ENCODE measurements around the gene PCBP1. TPM values are rescaled to one million over a fixed set of nuclear protein-coding genes. Genes with fewer than 3 reads are reported as not detected.

PCBP1 gene
- polyA plus RNA-seq, 1 of the 3 experiments (the other 2 are of a cell fraction), result 94.0 TPM

- TF ChIP-seq TCF12 (IDR thresholded peaks at IDR 0.05) (peak; percentile 17; the same call in 1 of the 2 replicates), NRF1 (IDR thresholded peaks at IDR 0.05; ENCODE audit: low read depth, low read length) (peak; percentile 80)
Measured at GRCh38 chr2:70086838-70087701, at the start of gene PCBP1 (continued).

GRCh38 chr2:70039366-70039765, 47.9 kb upstream of the PCBP1 start:
- H3K27me3 ChIP-seq (ENCODE audit: insufficient read depth), result no peaks in the 10 kb centered on the region

More at GRCh38 chr2:70039366-70039765, 47.9 kb upstream of the PCBP1 start:
- Histone ChIP-seq H4K20me1 (ENCODE audit: insufficient read depth) (no peaks in the 10 kb centered on the region), H3F3A (replicated peaks; ENCODE audit: insufficient read depth) (peaks cover 16% of the 10 kb centered on the region), H3K9me3 (no peaks in the 10 kb centered on the region), H3K4me2 (no peak overlapping the region), H3K9ac (no peak overlapping the region), H3K79me2 (ENCODE audit: insufficient read depth) (no peaks in the 10 kb centered on the region), H3K4me3 (ENCODE audit: low read depth in 2 of 2, low read length in 1 of 2) (no peak overlapping the region), H3K27ac (ENCODE audit: low read depth in 2 of 2, low read length in 1 of 2) (no peak overlapping the region), H2AFZ (ENCODE audit: low read depth) (no peak overlapping the region), H3K4me1 (ENCODE audit: control insufficient read depth in 1 of 2, insufficient read depth in 2 of 2, low read depth in 1 of 2, low read length in 1 of 2) (peaks cover 8 to 27% of the 10 kb centered on the region in 2 experiments; a peak in 3 of 4 replicates), H3K36me3 (replicated peaks in 1 of 2; ENCODE audit: control insufficient read depth in 1 of 2, insufficient read depth in 2 of 2, low read length in 1 of 2) (no peaks in the 10 kb centered on the region), H3K9me2 (no peaks in the 10 kb centered on the region)
- 70% methylated on average over 2 of the region's 2 CpGs for WGBS (ENCODE audit: low lambda C conversion rate)
- no peak for TF ChIP-seq GATA2 (CRISPR knock-in tag; IDR thresholded peaks at IDR 0.05)
- no peak for TF ChIP-seq FOSL2 (IDR thresholded peaks at IDR 0.05; ENCODE audit: borderline replicate concordance, low read depth)
- TF ChIP-seq REST (IDR thresholded peaks at IDR 0.05; ENCODE audit: low read depth, low read length), result no peak
- no peak for TF ChIP-seq MXI1 (IDR thresholded peaks at IDR 0.05; ENCODE audit: low read depth, low read length)
- TF ChIP-seq RAD21 (IDR thresholded peaks at IDR 0.05; ENCODE audit: low read length), result no peak
- no peak for TF ChIP-seq NRF1 (IDR thresholded peaks at IDR 0.05; ENCODE audit: low read depth, low read length)
- TF ChIP-seq TAF1 (IDR thresholded peaks at IDR 0.05; ENCODE audit: borderline replicate concordance, low read depth, low read length), result no peak
- no peak for TF ChIP-seq FOXM1 (IDR thresholded peaks at IDR 0.05; ENCODE audit: low read depth)
- TF ChIP-seq MEF2A (IDR thresholded peaks at IDR 0.05; ENCODE audit: borderline replicate concordance, low read depth), result no peak
- no peak for TF ChIP-seq FOXJ3 (CRISPR knock-in tag; IDR thresholded peaks at IDR 0.05)
- TF ChIP-seq CHD2 (IDR thresholded peaks at IDR 0.05; ENCODE audit: low read length, partially characterized antibody), result no peak
- TF ChIP-seq CTCF (IDR thresholded peaks at IDR 0.05), result no peak
- no peak for TF ChIP-seq USF2 (IDR thresholded peaks at IDR 0.05; ENCODE audit: borderline replicate concordance, low read depth, low read length)
- TF ChIP-seq USF1 (IDR thresholded peaks at IDR 0.05; ENCODE audit: borderline replicate concordance, low read depth), result no peak
- TF ChIP-seq SIN3A (IDR thresholded peaks at IDR 0.05; ENCODE audit: borderline replicate concordance, low read depth, low read length), result no peak
- no peak for DNase-seq
- ChIA-PET CTCF (interaction anchor here (1.3 kb wide), 2 partner anchors 32 to 315 kb away, joined by 3 to 4 read pairs; no protein-coding TSS in a partner anchor), POLR2A (no interaction called here)
